Brain pericyte (primary cell): ENCODE results near the gene DGKB.
A peak's percentile ranks its signal among the peaks of the same experiment; 100 is the strongest.

Source experiments
- DNase-seq: peaks from one replicate; pipeline ENCODE4 v3.0.0-alpha.2; 2012; ENCODE audit warnings: low read depth, low spot score

Gene DGKB

GRCh38 chr7:14859267-14859666 is 43.3 kb downstream of the DGKB start:
- no peak for DNase-seq

- DNase-seq, result no peak
These were observed 43.7 kb downstream of the DGKB start for GRCh38 chr7:14858866-14859265.

- DNase-seq, result no peak
These were observed 44.1 kb downstream of the DGKB start for GRCh38 chr7:14858410-14858809.

- no peak for DNase-seq
These were observed 47.3 kb downstream of the DGKB start for GRCh38 chr7:14855033-14855794.

- no peak for DNase-seq
These were observed 48.1 kb downstream of the DGKB start for GRCh38 chr7:14854471-14854870.

- DNase-seq, result no peak
These were observed 50.9 kb downstream of the DGKB start for GRCh38 chr7:14851610-14852009.

- no peak for DNase-seq
These were observed 52.5 kb downstream of the DGKB start for GRCh38 chr7:14850039-14850438.

GRCh38 chr7:14846405-14846804 is 56.1 kb downstream of the DGKB start:
- no peak for DNase-seq

- no peak for DNase-seq
These were observed 58.8 kb downstream of the DGKB start for GRCh38 chr7:14843755-14844154.

- DNase-seq, result no peak
These were observed 60.0 kb downstream of the DGKB start for GRCh38 chr7:14842523-14842922.

- no peak for DNase-seq
These were observed 60.7 kb downstream of the DGKB start for GRCh38 chr7:14841869-14842268.

GRCh38 chr7:14841086-14841485 is 61.5 kb downstream of the DGKB start:
- DNase-seq, result no peak

- no peak for DNase-seq
These were observed 63.2 kb downstream of the DGKB start for GRCh38 chr7:14839307-14839706.

GRCh38 chr7:14837216-14837615 is 65.3 kb downstream of the DGKB start:
- no peak for DNase-seq

- DNase-seq, result peak; percentile 85
These were observed 65.9 kb downstream of the DGKB start for GRCh38 chr7:14836571-14837189.

- no peak for DNase-seq
These were observed 66.5 kb downstream of the DGKB start for GRCh38 chr7:14836006-14836405.

GRCh38 chr7:14835384-14835783 is 67.2 kb downstream of the DGKB start:
- DNase-seq, result no peak

- DNase-seq, result no peak
These were observed 67.7 kb downstream of the DGKB start for GRCh38 chr7:14834883-14835282.

GRCh38 chr7:14834456-14834855 is 68.1 kb downstream of the DGKB start:
- DNase-seq, result no peak

GRCh38 chr7:14833707-14834106 is 68.8 kb downstream of the DGKB start:
- no peak for DNase-seq

GRCh38 chr7:14828053-14828452 is 74.5 kb downstream of the DGKB start:
- no peak for DNase-seq

- DNase-seq, result no peak
These were observed 76.1 kb downstream of the DGKB start for GRCh38 chr7:14826426-14826825.

- DNase-seq, result no peak
These were observed 76.6 kb downstream of the DGKB start for GRCh38 chr7:14825912-14826311.

GRCh38 chr7:14822481-14822854 is 80.1 kb downstream of the DGKB start:
- DNase-seq, result no peak
